ENCODE data around the gene GAB2.
A peak's percentile ranks its signal among the peaks of the same experiment; 100 is the strongest.

GAB2 gene

DNA sequence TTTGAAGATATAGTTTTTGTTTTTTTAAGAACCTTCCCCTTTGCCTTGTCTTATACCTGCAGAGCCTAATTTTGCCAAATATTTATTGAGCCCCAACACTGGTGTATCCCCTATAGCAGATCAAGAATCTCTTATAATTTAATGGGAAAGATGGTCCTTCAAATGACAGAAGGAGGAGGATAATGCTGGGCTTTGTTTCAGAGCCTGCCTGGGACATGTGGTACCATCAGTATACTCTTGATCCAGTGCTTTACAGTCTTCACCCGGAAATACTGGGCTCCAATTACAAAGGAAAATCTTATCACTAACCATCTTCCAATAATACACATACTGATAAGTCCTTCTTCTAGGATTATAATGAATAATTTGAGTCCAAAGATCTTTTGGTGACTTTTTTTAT lies 84.7 kb downstream of the GAB2 start:
- TF ChIP-seq PAX5 (IDR thresholded peaks at IDR 0.05; ENCODE audit: insufficient read depth, low read length, severe bottlenecking) (no peak), POLR2AphosphoS5 (IDR thresholded peaks at IDR 0.05; ENCODE audit: low read depth, low read length) (no peak), POLR2A (IDR thresholded peaks at IDR 0.05; ENCODE audit: low read depth, low read length) (no peak), SPI1 (IDR thresholded peaks at IDR 0.05; ENCODE audit: low read depth, low read length) (no peak), POU2F2 (IDR thresholded peaks at IDR 0.05; ENCODE audit: low read depth, low read length) (no peak), TAF1 (IDR thresholded peaks at IDR 0.05; ENCODE audit: low read depth, low read length) (no peak)
- FAIRE-seq (no peak), DNase-seq (ENCODE audit: insufficient read length, low spot score) (no peak)

DNA sequence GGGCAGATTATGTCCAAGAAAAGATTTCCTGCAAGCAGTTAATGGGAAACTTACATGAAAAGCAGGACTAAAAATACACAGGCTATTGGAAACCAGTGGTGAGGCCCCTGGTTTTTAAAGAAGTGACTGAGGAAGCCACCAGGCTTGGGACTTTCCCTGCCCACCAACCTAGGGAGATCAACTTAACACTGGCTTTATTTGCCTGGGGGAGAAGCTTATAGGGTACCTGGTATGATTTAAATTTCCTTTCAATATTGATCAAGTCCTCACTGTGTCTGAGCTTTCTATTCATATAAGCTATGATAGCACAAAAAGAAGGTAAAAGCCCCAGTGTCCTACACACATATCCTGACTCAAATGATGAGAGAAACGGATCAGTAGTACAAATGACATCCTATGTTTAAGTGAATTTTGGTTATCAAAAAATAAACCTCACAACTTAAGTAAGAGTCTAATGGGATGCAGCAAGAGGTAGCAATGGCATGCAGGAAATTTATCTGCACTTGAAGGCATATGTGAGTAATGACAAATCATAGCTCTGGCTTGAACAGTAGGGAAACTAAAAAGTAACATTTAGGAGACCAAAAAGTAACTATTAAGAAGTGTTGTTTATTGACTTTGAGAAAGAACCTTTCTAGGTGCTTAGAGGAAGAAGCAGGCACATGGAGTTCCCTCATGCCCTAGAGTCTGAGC lies 85.3 kb downstream of the GAB2 start:
- FAIRE-seq (peak; percentile 72), DNase-seq (ENCODE audit: insufficient read length, low spot score) (no peak)
- peak; percentile 25; the same call in 1 of the 2 replicates for TF ChIP-seq SPI1 (IDR thresholded peaks at IDR 0.05; ENCODE audit: low read depth, low read length)
- no peak for TF ChIP-seq TAF1 (IDR thresholded peaks at IDR 0.05; ENCODE audit: low read depth, low read length)
- TF ChIP-seq PAX5 (IDR thresholded peaks at IDR 0.05; ENCODE audit: insufficient read depth, low read length, severe bottlenecking) = no peak

DNA sequence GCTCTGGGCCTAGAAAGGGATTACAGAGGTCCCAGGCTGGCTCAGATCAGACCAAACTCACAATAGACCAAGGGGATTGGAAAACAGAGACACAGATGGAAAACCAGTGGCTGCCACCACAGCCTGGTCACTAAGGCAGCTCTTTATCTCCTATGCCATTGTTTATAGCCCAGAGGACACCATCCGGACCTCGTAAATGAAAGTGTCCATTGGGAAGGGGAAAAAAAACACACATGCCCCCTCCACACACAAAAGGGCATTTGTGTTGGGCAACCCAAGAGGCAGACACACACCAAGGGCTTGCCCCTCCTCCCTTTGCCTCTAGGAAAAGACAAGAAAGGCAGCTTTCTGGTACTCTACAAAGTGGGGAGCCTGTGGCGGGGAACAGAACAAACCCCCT lies 85.9 kb downstream of the GAB2 start:
- FAIRE-seq = no peak
- no peak for DNase-seq (ENCODE audit: insufficient read length, low spot score)
- no peak for TF ChIP-seq POU2F2 (IDR thresholded peaks at IDR 0.05; ENCODE audit: low read depth, low read length)
- TF ChIP-seq PAX5 (IDR thresholded peaks at IDR 0.05; ENCODE audit: insufficient read depth, low read length, severe bottlenecking) = no peak
- no peak for TF ChIP-seq TAF1 (IDR thresholded peaks at IDR 0.05; ENCODE audit: low read depth, low read length)
- TF ChIP-seq POLR2A (IDR thresholded peaks at IDR 0.05; ENCODE audit: low read depth, low read length) = no peak
- TF ChIP-seq SPI1 (IDR thresholded peaks at IDR 0.05; ENCODE audit: low read depth, low read length) = no peak
- TF ChIP-seq POLR2AphosphoS5 (IDR thresholded peaks at IDR 0.05; ENCODE audit: low read depth, low read length) = no peak

DNA sequence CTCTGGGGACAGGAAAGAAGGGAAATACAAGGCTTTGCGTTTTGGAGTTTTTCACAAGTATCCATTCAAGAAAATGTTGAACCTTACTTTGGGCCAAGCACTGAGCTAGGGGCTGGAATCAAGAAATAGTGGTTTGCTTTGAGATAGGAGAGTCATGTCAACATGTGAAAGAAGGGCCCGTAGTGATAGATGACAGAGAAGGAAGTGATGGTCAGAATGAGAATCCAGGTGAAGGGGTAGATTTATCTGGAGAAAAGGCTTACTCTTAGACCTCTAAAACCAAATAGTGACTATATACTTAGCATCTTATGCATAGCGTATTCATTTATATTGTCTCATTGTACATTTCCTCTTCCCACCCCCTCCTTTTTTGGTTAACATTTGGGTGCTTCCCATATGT lies 87.3 kb downstream of the GAB2 start:
- no peak for FAIRE-seq
- DNase-seq (ENCODE audit: insufficient read length, low spot score) = no peak
- TF ChIP-seq POLR2A (IDR thresholded peaks at IDR 0.05; ENCODE audit: low read depth, low read length) (no peak), SPI1 (IDR thresholded peaks at IDR 0.05; ENCODE audit: low read depth, low read length) (no peak), PAX5 (IDR thresholded peaks at IDR 0.05; ENCODE audit: insufficient read depth, low read length, severe bottlenecking) (no peak), POLR2AphosphoS5 (IDR thresholded peaks at IDR 0.05; ENCODE audit: low read depth, low read length) (no peak), POU2F2 (IDR thresholded peaks at IDR 0.05; ENCODE audit: low read depth, low read length) (no peak), TAF1 (IDR thresholded peaks at IDR 0.05; ENCODE audit: low read depth, low read length) (no peak)

DNA sequence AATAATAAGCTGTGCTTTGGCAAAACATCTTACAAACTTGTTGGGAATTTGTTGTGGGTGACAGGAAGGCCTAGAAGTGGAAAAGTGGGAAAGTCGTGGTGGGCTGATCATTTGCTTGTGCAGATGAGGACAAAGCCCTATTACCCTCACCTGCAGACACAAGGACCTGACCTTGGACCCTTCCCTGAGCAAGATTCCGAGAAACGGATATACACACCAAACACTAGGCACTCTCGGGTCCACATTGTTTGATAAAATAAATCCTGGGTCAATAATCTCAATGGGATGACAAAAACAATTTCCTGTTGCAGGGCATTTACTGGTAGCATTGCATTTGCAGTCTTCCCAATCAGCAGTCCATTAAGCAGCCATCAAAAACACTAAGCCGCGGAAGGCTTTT lies 89.7 kb downstream of the GAB2 start:
- TF ChIP-seq PAX5 (IDR thresholded peaks at IDR 0.05; ENCODE audit: insufficient read depth, low read length, severe bottlenecking) (no peak), POLR2AphosphoS5 (IDR thresholded peaks at IDR 0.05; ENCODE audit: low read depth, low read length) (no peak), POLR2A (IDR thresholded peaks at IDR 0.05; ENCODE audit: low read depth, low read length) (no peak), TAF1 (IDR thresholded peaks at IDR 0.05; ENCODE audit: low read depth, low read length) (no peak), SPI1 (IDR thresholded peaks at IDR 0.05; ENCODE audit: low read depth, low read length) (no peak), POU2F2 (IDR thresholded peaks at IDR 0.05; ENCODE audit: low read depth, low read length) (no peak)
- FAIRE-seq = no peak
- DNase-seq (ENCODE audit: insufficient read length, low spot score) = no peak

DNA sequence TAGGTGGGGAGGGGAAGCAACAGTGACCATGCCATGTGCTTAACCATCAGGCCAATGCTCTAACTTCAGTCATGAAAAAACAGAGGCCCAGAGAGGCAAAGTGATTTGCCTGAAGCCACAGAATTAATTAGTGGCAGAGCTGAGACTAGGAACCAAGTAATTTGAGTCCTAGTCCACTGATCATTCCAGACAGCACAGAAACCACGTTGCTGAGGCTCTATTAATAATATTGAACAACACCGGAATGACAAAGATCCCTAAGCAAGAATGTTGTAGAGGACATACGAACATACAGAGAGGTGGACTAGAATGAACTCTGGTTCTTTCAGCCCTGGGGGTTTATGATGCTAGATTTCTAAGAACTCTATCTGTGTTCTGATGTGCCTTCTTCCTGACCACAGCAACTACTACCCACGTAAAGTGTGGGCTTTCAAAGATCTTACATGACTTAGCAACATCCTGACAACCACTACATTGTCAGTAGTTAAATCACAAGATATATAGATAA lies 92.3 kb downstream of the GAB2 start:
- no peak for DNase-seq (ENCODE audit: insufficient read length, low spot score)
- peak; percentile 54 for FAIRE-seq
- no peak for TF ChIP-seq POLR2AphosphoS5 (IDR thresholded peaks at IDR 0.05; ENCODE audit: low read depth, low read length)
- TF ChIP-seq TAF1 (IDR thresholded peaks at IDR 0.05; ENCODE audit: low read depth, low read length) = no peak
- TF ChIP-seq PAX5 (IDR thresholded peaks at IDR 0.05; ENCODE audit: insufficient read depth, low read length, severe bottlenecking) = no peak
- no peak for TF ChIP-seq POLR2A (IDR thresholded peaks at IDR 0.05; ENCODE audit: low read depth, low read length)
- no peak for TF ChIP-seq SPI1 (IDR thresholded peaks at IDR 0.05; ENCODE audit: low read depth, low read length)
- TF ChIP-seq POU2F2 (IDR thresholded peaks at IDR 0.05; ENCODE audit: low read depth, low read length) = 0 out of 2 replicates have a peak, but pooled peaks have one; percentile 22

DNA sequence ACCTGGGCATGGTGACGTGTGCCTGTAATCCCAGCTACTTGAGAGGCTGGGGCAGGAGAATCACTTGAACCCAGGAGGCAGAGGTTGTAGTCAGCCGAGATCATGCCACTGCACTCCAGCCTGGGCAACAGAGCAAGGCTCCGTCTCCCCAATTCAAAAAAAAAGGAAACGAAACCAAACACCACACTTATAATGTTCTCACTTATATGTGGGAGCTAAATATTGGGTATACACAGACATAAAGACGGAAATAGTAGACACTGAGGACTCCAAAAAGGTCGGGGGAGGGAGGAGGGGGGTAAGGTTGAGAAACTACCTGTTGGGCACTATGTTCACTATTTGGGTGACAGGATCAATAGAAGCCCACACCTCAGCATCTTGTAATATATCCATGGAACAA lies 94.3 kb downstream of the GAB2 start:
- TF ChIP-seq SPI1 (IDR thresholded peaks at IDR 0.05; ENCODE audit: low read depth, low read length) = peak; percentile 81
- no peak for TF ChIP-seq PAX5 (IDR thresholded peaks at IDR 0.05; ENCODE audit: insufficient read depth, low read length, severe bottlenecking)
- TF ChIP-seq POU2F2 (IDR thresholded peaks at IDR 0.05; ENCODE audit: low read depth, low read length) = no peak
- TF ChIP-seq POLR2A (IDR thresholded peaks at IDR 0.05; ENCODE audit: low read depth, low read length) = no peak
- no peak for TF ChIP-seq TAF1 (IDR thresholded peaks at IDR 0.05; ENCODE audit: low read depth, low read length)
- no peak for TF ChIP-seq POLR2AphosphoS5 (IDR thresholded peaks at IDR 0.05; ENCODE audit: low read depth, low read length)
- FAIRE-seq = no peak
- no peak for DNase-seq (ENCODE audit: insufficient read length, low spot score)

DNA sequence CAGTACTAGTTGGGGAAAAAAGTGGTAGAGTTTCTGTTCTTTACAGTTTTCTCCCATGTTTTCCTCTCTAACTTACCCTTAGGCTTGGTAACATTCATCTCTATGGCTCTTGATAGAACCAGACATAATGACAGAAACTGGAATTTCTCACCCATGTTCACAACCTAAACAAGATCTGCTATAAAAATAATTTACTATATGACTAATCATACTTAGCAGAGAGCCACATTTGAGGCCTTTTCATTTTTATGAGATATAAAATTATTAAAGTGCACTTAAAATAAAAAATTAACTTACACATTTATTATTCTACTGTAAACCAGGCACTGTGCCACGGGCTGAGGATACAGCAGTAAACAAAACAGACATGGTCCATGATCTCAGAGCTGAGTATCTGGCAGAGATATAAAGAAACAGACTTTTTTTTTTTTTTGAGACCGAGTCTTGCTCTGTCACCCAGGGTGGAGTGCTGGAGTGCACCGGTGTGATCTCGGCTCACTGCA lies 98.1 kb downstream of the GAB2 start:
- DNase-seq (ENCODE audit: insufficient read length, low spot score) = no peak
- TF ChIP-seq POLR2A (IDR thresholded peaks at IDR 0.05; ENCODE audit: low read depth, low read length) (no peak), TAF1 (IDR thresholded peaks at IDR 0.05; ENCODE audit: low read depth, low read length) (no peak), PAX5 (IDR thresholded peaks at IDR 0.05; ENCODE audit: insufficient read depth, low read length, severe bottlenecking) (no peak)
- no peak for FAIRE-seq

DNA sequence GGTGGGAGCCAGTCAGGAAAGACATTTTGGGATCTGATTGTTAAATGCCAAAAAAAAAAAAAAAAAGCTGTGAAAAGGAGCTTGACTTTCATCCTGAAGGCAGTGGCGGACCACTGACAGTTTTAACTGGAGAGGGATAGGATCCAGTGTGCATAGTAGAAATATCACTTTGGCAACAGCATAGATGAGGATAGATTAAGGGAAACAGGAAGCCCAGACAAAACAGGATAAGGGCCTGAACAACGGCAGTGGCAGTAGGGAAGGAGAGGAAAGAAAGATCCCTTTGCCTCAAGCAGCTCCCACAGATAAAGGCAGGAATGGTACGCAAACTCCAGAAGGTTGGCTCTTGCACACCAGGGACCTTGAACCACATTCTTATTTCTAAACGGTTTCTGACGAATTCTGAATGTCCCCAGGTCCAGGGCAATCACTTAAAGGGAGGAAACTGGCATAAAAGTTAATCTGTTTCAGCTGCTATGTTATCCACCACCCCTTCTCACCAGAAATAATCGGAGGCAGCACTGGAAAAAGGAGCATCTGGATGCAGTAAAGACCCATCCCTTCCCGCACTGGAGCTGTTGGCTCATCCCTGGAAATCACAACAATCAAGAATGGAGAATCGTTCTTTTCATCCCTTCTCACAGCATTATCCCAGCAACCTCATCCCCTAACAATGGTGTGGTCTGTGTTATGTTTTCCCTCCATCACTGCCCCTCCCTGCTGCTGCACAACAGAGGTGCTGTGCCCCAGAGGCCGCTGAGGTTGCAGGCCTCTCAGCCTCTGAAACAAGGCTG lies 99.1 kb downstream of the GAB2 start:
- no peak for TF ChIP-seq POLR2AphosphoS5 (IDR thresholded peaks at IDR 0.05; ENCODE audit: low read depth, low read length)
- no peak for TF ChIP-seq SPI1 (IDR thresholded peaks at IDR 0.05; ENCODE audit: low read depth, low read length)
- TF ChIP-seq PAX5 (IDR thresholded peaks at IDR 0.05; ENCODE audit: insufficient read depth, low read length, severe bottlenecking) = no peak
- TF ChIP-seq POU2F2 (IDR thresholded peaks at IDR 0.05; ENCODE audit: low read depth, low read length) = no peak
- TF ChIP-seq TAF1 (IDR thresholded peaks at IDR 0.05; ENCODE audit: low read depth, low read length) = no peak
- TF ChIP-seq POLR2A (IDR thresholded peaks at IDR 0.05; ENCODE audit: low read depth, low read length) = no peak
- FAIRE-seq (no peak), DNase-seq (ENCODE audit: insufficient read length, low spot score) (no peak)
